HG02588 (cell line): Measurements from ENCODE around the gene SYNPO2.
"Not testable (repeated sequence)": the region's sequence is repeated elsewhere in the genome, so short reads cannot be mapped to it uniquely, and the experiment has no call there.

Experiments
- ATAC-seq: cut with Tn5 transposase; IDR thresholded peaks from one replicate; pipeline ENCODE4 v1.9.1; 2021; ENCODE audit warnings: mild to moderate bottlenecking, moderate library complexity; ENCODE audit not compliant: unreplicated experiment

SYNPO2 gene

DNA sequence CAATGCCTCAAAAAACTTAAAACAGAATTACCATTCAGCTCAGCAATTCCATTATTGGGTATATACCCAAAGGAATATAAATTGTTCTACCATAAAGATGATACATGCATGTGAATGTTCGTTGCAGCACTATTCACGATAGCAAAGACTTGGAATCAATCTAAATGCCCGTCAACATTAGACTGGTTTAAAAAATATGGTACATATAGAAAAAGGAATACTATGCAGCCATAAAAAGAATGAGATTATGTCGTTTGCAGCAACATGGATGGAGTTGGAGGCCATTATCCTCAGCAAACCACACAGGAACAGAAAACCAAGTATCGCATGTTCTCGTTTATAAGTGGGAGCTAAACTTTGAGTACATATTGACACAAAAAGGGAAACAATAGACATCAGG is 10.9 kb upstream of the SYNPO2 start:
- ATAC-seq: no peak

GRCh38 chr4:118878507-118878906 is 10.1 kb upstream of the SYNPO2 start:
- not testable (repeated sequence) for ATAC-seq

DNA sequence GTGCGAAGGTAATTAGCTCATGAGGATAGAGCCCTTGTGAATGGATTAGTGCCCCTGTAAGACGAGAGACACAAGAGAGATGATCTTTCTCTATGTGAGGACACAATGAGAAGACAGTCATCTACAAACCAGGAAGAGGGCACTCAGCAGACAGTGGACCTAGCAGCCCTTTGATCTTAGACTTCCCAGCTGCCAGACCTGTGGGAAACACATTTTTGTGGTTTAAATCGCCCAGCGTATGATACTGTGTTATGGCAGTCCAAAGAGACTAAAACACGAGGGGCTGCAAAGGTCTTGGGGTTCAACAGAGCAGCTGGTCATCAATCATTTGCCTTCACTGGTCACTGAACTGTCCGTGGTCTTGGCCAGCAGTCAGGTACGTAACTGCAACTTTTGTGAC is 9.2 kb upstream of the SYNPO2 start:
- ATAC-seq: no peak

DNA sequence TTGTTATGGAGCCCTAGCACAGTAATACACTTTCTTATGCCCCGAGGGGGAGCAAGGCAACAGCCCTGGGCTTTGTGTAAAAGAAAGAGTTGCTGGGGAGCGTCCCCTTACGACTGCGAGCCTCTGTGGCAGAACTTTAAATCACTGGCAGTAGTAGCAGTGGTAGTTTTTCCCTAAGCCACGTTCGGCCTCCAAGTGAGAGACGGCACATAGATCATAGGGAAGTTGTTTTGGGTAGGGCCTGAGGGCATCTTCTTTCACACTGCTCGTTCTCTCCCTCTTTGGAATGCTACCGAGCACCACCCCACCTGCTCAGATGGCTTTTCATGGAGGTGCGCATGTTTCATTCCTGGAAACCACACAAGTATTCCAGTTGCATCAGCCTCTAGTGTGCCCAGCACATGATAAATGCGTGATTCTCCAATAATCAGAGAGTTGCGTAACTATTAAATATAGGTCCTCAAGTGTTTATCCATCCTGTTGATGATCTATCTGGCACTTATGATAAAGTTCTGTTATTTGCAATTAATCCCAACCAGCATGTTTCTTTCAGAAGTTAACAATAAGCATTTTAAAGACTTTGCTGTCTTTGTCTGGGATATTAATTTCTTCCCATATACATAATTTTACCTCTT is 7.0 kb upstream of the SYNPO2 start:
- ATAC-seq: no peak

- no peak for ATAC-seq
Observed at GRCh38 chr4:118883861-118884260, 4.8 kb upstream of the SYNPO2 start.

DNA sequence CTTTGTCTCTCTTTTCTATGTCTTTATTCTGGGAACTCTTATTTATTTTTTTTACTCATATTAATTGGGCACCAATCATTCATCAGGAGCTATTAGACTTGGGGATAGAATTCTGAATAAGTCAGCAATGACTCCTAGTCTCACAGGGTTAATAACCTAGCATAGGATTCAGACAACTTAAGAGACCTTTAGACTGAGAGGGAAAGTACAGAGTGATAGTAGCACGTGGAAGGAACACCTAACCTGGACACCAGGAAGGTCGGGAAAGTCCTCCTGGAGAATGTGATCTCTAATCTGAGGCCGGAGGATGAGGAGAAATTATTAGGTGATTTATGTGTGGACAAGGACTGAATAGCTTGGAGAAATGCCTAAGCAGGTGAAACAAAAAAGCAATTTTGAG is 3.9 kb upstream of the SYNPO2 start:
- no peak for ATAC-seq

DNA sequence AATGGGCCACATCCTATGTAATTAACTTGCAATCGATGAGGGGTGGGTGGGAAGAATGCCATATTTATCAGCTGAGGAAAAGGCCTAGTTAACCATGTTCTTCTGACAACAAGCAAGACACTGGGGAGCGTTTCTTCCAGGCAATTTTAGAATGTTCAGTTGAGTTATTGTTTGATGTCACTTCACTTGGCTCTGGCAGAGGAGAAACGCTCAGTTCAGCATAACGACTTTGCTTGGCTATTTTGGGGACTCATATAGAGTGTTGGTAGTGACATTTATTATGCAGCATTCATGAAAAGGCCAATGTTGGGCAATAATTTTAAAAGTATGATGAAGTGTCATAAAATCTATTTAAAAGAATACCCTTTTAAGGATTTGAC is 648 bp downstream of the SYNPO2 start:
- no peak for ATAC-seq

DNA sequence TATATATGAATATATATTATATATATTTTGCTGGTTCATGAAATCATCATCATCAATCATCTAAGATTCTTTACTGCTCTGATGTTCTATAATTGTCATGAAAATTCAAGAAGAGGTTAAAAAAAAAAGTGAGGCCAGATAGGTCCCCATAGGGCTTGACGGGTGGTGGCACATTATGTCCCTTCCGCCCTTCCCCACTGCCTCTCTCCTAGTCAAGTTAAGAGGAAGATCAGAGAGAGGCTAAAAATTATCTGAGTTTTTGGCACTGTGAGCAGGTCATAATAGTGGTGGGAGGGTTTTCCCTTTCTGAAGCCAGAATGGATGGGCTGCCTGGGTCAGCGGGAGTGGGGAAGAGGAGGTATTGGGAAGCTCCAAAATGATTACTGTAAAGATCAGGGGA is 5.4 kb downstream of the SYNPO2 start:
- no peak for ATAC-seq

GRCh38 chr4:118898221-118898620 is 9.6 kb downstream of the SYNPO2 start:
- no peak for ATAC-seq

- ATAC-seq: no peak
Observed at GRCh38 chr4:118898684-118899138, 10.1 kb downstream of the SYNPO2 start.

DNA sequence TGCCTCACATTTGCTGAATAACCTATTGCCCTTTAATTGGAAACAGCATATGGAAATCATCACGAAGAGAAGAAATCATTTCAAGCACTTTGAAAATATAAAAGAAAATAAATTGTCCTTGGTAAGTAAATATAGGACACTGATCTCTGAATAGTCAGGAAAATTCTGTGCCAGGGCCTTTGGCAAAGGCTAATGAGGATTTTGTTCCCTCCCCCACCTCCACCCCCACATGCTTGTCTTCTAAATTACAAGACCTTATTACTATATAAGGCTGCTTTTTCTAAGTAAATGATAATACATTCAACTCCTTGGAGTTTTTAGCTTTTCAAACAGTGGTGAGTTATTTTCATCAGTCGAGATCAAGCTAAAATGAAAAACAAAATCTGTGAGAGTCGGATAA is 15.8 kb downstream of the SYNPO2 start:
- ATAC-seq: no peak

GRCh38 chr4:118904935-118905334 is 16.3 kb downstream of the SYNPO2 start:
- no peak for ATAC-seq

- no peak for ATAC-seq
Observed at GRCh38 chr4:118905566-118905965, 16.9 kb downstream of the SYNPO2 start.

GRCh38 chr4:118909173-118909956 is 20.7 kb downstream of the SYNPO2 start:
- no peak for ATAC-seq

DNA sequence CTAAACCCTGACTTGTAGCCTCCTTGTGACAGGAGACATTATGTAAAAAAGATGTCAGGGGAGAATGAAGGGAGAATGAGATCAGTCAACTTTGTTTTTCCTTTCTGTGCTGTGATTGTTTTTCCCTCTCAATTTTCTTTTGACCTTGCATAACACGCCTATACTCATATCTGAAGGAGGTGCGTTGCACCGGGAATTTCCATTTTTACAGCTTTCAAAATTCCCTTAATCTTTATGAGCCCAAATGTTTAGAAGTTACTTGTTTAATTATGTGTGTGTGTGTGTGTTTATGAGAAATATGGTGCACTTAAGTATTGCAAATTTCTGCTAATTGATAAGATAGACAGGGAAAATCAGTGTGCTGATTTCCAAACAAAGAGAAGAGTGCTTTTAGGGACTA is 21.6 kb downstream of the SYNPO2 start:
- no peak for ATAC-seq

- ATAC-seq: no peak
Observed at GRCh38 chr4:118911238-118911703, 22.6 kb downstream of the SYNPO2 start.

GRCh38 chr4:118915468-118915867 is 26.8 kb downstream of the SYNPO2 start:
- ATAC-seq: no peak

GRCh38 chr4:118916691-118917289 is 28.1 kb downstream of the SYNPO2 start:
- no peak for ATAC-seq

GRCh38 chr4:118917582-118917981 is 28.9 kb downstream of the SYNPO2 start:
- no peak for ATAC-seq

- no peak for ATAC-seq
Observed at GRCh38 chr4:118918388-118918787, 29.7 kb downstream of the SYNPO2 start.

GRCh38 chr4:118920247-118920646 is 31.6 kb downstream of the SYNPO2 start:
- no peak for ATAC-seq

DNA sequence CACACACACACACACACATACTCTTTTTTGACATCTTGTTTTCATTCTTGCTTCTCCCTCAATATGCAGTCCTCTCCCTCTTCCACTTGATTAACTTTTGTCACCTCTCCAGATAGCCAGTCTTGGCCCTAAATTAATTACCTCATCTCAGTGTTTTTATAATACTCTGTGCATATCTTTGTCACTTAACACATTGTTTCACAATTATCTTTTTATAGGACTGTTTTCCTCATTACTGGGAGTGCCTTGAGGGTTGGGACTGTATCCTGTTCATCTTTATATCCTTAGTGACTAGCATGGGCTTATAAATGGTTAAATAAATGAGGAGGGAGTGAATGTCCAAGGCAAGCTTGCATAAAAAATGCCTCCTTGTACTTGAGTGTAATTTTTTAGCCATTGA is 33.1 kb downstream of the SYNPO2 start:
- no peak for ATAC-seq
